ENCODE measurements around the gene SPTLC3.

SPTLC3 gene

DNA sequence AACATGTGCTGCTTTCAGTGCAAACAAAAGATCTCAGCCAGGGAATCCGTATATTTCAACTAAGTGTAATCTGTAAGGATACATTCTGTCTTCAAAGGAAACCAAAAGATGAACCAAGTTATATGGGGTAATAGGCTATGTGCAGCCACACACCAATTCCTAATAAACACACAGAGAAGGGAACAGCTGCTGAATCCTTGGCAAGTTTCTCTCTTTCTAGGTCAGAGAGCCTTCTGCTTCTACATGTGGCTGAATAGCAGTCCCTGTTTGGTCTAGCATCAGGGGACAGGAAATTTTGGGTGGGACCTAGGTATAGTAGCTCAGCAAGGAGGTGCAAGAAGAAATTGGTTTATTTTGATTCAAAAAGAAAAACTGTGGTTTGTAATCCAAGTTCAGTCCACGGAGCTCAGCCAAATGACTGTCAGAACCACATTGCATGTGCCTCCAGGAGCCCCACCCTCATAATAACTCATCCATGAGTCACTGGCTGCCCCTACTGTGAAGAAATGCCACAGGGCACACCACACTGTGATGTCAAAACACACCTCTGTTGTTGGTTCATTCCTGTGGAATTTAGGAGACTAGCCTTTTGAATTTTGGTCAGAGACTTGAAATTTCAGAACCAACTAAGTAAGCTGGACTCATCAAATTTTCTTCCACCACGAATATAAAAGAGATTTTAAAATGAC is 21.1 kb downstream of the SPTLC3 start:
- no peak for DNase-seq

GRCh38 chr20:13031751-13032150 is 23.0 kb downstream of the SPTLC3 start:
- no peak for DNase-seq

GRCh38 chr20:13034115-13034514 is 25.3 kb downstream of the SPTLC3 start:
- DNase-seq, result no peak

DNA sequence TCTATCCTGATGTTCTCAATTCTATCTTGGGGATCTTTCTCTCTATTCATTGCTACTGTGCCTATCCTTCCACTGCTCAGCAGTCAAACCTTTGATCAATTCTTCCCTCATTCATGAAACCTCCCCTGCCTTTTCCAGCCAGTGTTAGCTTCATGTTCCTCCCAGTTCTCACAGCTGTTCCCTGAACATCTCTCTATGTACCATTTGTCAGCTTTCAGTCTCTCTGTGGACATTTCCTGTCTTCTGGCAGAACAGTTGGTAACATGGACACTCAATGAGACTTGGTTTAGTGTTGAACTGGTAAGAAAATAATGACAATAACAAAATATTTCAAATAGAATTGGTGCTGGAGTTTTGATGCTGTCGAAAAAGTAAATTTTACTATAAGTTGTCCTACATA is 26.2 kb downstream of the SPTLC3 start:
- no peak for DNase-seq

DNA sequence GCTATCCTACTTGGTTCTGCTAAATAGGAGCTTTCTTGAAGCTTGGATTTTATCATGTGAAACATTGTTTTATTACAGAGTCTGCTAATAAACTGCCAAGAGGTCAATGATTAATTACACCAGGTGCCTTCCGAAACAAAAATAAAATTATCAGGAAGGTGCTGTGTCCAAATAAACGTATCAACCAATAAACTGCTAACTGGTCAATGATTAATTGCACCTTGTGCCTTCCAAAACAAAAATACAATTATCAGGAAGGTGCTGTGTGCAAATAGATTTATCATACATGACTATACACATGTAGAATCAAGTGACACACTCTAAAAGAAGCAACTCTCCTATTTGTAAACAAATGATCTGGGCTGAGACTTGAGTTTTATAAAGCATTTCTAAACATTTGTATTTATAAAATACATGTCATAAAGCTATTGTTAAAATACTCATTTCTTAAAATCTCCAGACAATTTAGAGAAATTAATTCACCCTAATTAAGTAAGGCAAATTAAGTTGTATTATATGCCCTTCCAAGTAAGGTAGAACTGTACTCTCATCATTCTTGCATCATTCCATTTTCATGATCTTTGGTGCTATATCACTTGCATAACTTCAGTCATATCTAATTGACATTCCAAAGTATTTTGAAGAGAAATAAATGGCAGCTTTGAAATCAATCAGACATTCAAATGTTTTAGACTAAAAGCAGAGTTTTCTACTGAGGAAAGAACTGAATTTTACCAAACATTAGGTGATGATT is 26.8 kb downstream of the SPTLC3 start:
- DNase-seq, result no peak

DNA sequence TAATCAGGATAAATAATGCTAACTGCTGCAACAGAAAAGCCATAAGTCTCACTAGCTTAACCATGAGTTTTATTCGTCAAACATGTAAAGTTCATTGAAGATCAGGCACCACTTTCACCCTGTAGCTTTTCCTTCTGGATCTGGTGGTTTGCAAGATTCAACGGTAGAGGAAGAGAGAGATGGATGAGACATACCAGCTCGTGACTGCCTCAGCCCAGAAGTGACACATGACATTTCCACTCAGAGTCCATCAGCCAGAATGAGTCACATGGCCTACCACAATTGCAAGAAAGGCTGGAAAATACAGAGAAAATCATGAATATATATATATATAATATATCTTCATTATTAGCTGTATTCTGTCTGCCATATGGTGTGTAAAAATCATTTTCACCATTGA is 29.0 kb downstream of the SPTLC3 start:
- DNase-seq, result no peak

DNA sequence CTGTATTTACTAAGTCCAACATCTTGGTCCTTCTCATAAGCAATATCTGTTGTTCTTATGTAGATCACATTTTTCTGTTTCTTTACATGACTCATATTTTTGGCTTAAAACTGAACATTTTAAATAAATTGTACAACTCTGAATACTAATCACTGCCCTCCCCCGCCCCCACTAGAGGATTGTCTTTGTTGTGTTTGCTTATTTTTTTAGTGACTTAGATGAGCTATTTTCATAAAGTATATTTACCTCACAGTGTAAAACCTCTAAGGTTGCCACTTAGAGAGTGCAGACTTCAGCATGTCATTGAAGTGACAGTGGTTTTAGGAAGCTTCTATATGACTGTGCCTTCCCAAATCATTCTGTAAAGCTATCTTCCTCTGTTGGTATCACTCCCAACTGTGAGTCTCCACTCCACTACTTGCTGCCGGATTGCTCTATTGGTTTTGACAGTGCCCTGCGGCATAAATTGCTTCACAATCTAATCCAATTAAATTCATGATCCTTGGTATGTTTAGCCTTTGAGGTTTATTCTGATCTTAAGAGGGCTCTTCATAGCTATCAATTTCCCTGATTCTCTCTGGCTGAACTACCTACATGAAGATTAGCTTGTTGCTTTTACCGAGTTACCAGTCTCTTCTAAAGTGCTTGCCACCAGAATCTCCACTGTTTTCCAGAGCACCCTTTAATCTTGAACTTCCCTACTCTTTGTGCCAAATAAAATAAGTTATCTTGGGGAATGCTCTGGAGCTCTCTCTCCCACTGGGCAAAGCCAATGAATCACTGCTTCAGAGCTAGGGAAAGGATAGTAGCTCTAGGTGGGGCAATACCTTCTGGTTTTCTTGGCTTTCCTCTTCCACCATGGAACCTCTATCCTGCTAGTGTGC is 33.0 kb downstream of the SPTLC3 start:
- no peak for DNase-seq

GRCh38 chr20:13042458-13042794 is 33.7 kb downstream of the SPTLC3 start:
- no peak for DNase-seq

DNA sequence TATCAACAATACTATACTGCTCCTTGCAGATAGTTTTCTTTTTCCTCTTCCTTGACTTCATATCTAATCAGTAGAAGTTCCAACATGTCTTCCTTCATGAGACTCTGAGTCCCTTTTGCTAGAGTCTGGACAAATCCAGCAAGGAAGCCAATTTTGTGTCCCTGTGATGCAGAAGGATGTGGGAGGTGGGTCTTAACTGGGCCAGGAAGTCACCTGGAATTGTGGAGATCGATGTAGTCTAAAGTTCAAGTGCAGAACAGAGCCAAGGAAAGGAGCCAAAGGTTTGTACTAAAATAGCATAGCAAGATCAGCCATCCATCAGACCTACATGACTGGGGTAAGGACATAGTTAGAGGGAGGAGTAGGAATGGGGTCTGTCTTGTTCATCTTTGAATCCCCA is 37.6 kb downstream of the SPTLC3 start:
- DNase-seq, result no peak

- no peak for DNase-seq
Measured at GRCh38 chr20:13054011-13054410, 45.2 kb downstream of the SPTLC3 start.

GRCh38 chr20:13058666-13059389 is 50.1 kb downstream of the SPTLC3 start:
- DNase-seq, result no peak

GRCh38 chr20:13059398-13060136 is 50.8 kb downstream of the SPTLC3 start:
- no peak for DNase-seq

GRCh38 chr20:13060327-13060726 is 51.6 kb downstream of the SPTLC3 start:
- DNase-seq, result no peak

DNA sequence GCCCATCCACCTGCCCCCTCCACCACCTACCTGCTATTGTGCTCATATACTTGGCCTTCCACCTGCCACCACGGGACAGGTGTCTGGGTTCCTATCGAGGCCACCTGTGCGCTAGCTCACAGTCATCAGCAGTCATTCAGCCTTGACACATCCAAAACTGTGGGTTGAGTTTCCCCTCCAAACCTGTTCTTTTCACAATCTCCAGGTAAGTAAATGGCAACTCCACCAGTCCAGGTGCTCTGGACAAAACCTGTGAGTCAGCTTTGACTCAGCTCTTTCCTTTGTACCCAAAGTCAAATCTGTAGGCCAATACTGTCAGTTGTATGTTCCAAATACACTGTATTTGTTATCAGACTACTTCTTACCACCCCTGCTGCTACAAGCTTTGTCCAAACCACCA is 52.6 kb downstream of the SPTLC3 start:
- DNase-seq, result no peak

GRCh38 chr20:13062789-13063188 is 54.0 kb downstream of the SPTLC3 start:
- DNase-seq, result no peak

- no peak for DNase-seq
Measured at GRCh38 chr20:13068336-13068735, 59.6 kb downstream of the SPTLC3 start.

DNA sequence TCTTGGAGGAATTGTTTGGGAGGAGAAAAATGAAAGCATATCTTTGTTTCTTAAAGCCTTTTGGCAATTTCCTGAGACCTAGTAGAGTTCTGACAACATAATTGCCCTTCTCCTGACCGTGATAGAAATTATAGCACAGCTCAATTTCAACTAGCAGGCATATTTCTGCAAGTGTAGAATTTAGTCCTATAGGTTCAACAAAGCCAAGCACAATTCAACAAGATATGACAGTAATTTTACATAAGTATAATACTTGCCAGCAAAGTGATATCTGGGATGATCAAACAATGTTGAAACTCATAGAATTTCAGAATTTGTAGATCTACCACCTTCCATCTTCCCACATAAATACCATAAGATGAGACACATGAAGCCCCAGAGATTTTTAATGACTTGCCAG is 73.1 kb downstream of the SPTLC3 start:
- DNase-seq, result no peak

DNA sequence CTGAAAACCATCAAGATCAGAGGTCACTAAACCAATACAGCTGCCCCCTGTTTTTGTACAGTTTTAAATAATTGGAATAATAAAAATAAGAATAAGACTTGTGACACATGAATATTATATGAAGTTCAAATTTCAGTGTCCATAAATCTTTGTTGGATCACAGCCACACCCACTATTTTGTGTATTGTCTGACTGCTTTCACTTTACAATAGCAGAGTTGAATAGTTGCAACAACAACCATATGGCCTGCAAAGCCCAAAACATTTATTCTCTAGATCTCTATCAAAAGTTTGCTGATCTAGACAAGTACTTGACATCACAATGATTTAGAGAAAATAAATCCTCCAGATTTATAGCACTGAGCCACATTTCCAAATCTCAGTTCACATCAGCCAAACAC is 73.6 kb downstream of the SPTLC3 start:
- no peak for DNase-seq

- no peak for DNase-seq
Measured at GRCh38 chr20:13085275-13085674, 76.5 kb downstream of the SPTLC3 start.

DNA sequence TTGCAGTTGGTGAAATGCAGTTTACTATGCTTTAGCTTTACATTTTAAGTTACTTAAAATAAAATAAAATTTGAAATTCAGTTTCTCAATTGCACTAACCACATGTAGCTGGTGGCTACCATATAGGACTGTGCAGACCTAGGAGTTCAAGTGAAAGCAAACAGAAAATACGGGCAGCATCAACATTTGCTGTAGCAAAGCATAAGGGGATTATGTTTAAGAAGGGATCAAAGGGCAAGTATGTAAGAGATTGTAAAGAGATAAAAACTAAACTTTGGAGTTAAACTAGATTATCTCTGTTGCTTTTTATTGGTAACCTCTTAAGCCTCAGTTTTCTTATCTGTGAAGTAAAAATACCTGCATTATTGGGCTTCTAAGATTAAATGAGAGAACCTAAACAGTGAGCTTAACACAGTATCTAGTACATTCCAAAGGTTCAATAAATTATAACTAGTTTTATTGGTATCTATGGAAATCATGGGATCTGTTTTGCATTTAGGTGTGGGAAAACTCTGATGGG is 81.2 kb downstream of the SPTLC3 start:
- DNase-seq, result no peak

GRCh38 chr20:13092111-13092510 is 83.3 kb downstream of the SPTLC3 start:
- DNase-seq, result no peak

Data from anterior cingulate cortex (tissue), 58 donors.